Measurements from ENCODE around the gene ERH.

Gene ERH

GRCh38 chr14:69356903-69357543 is 41.1 kb downstream of the ERH start:
- DNase-seq, result no peak

GRCh38 chr14:69355607-69356281 is 42.4 kb downstream of the ERH start:
- DNase-seq, result peak in 1 of 56 donors; percentile 8

GRCh38 chr14:69355154-69355597 is 42.9 kb downstream of the ERH start:
- peak in 1 of 56 donors; percentile 20 for DNase-seq

- DNase-seq, result peak in 10 of 56 donors; percentile 10 to 38 (median 22)
These were observed 43.5 kb downstream of the ERH start for GRCh38 chr14:69354383-69355153.

- DNase-seq, result no peak
These were observed 44.9 kb downstream of the ERH start for GRCh38 chr14:69353168-69353567.

- DNase-seq, result no peak
These were observed 46.2 kb downstream of the ERH start for GRCh38 chr14:69351911-69352310.

- DNase-seq, result no peak
These were observed 46.7 kb downstream of the ERH start for GRCh38 chr14:69351385-69351784.

- DNase-seq, result no peak
These were observed 47.2 kb downstream of the ERH start for GRCh38 chr14:69350892-69351291.

- no peak for DNase-seq
These were observed 48.9 kb downstream of the ERH start for GRCh38 chr14:69349091-69349777.

GRCh38 chr14:69346710-69347109 is 51.4 kb downstream of the ERH start:
- no peak for DNase-seq

GRCh38 chr14:69345402-69345801 is 52.7 kb downstream of the ERH start:
- no peak for DNase-seq

- no peak for DNase-seq
These were observed 53.9 kb downstream of the ERH start for GRCh38 chr14:69344171-69344570.

- DNase-seq, result peak in 1 of 56 donors; percentile 10
These were observed 55.1 kb downstream of the ERH start for GRCh38 chr14:69342928-69343525.

- no peak for DNase-seq
These were observed 58.7 kb downstream of the ERH start for GRCh38 chr14:69339426-69339825.

GRCh38 chr14:69337984-69338383 is 60.1 kb downstream of the ERH start:
- DNase-seq, result no peak

- DNase-seq, result peak in 6 of 56 donors; percentile 15 to 72 (median 44)
These were observed 62.7 kb downstream of the ERH start for GRCh38 chr14:69335371-69335771.

- DNase-seq, result no peak
These were observed 63.5 kb downstream of the ERH start for GRCh38 chr14:69334576-69334975.

GRCh38 chr14:69333791-69334337 is 64.2 kb downstream of the ERH start:
- no peak for DNase-seq

GRCh38 chr14:69332782-69333395 is 65.2 kb downstream of the ERH start:
- no peak for DNase-seq

GRCh38 chr14:69331206-69331605 is 66.9 kb downstream of the ERH start:
- DNase-seq, result no peak
